Duodenal mucosa (tissue), 2 donors: ENCODE results near the gene RANBP17.

ENCODE experiments used
- H3K27ac ChIP-seq: one replicate; pipeline ENCODE4 v1.7.0; 2013; ENCODE audit warnings: low read depth, low read length
- H3K27me3 ChIP-seq, 2 donors: one replicate each; pipeline ENCODE4 v1.7.0; 2013; ENCODE audit warnings: low read length in 2 of 2, control low read depth in 1 of 2; ENCODE audit not compliant: insufficient read depth in 2 of 2, control insufficient read depth in 1 of 2
- H3K36me3 ChIP-seq, 2 donors: one replicate each; pipeline ENCODE4 v1.7.0; 2013; ENCODE audit warnings: low read length in 2 of 2, control low read depth in 1 of 2; ENCODE audit not compliant: insufficient read depth in 2 of 2, control insufficient read depth in 1 of 2
- H3K4me1 ChIP-seq, 2 donors: one replicate each; pipeline ENCODE4 v1.7.0; 2013; ENCODE audit warnings: low read length in 2 of 2, control low read depth in 1 of 2; ENCODE audit not compliant: insufficient read depth in 2 of 2, control insufficient read depth in 1 of 2
- H3K4me3 ChIP-seq, 2 donors: one replicate each; pipeline ENCODE4 v1.7.0; 2013; ENCODE audit warnings: low read length in 2 of 2, low read depth in 1 of 2
- H3K9ac ChIP-seq, 2 donors: one replicate each; pipeline ENCODE4 v1.7.0; 2013; ENCODE audit warnings: low read length in 2 of 2, low read depth in 1 of 2
- H3K9me3 ChIP-seq, 2 donors: one replicate each; pipeline ENCODE4 v1.7.0; 2013; ENCODE audit warnings: low read length in 2 of 2, control low read depth in 1 of 2; ENCODE audit not compliant: control insufficient read depth in 1 of 2

RANBP17 gene

GRCh38 chr5:171236651-171237050, 374.8 kb downstream of the RANBP17 start:
- no peak overlapping the region for H3K4me3 ChIP-seq
- H3K9ac ChIP-seq = no peak overlapping the region

DNA sequence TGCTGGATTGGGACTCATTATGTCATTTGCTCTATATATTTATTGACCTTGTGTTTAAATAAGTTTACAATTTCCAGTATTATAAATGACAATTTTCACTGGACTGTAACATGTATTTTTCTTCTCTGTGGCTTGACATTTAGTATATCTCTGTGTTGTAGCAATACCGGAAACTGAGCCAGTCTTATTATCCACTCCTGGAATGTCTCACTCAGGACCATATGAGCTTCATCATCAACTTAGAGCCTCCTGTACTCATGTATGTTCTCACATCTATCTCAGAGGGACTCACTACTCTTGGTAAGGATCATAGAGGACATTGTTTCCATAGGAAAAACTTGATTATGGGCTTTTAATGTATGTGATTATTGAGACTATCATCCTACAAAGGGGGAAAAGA, 380.7 kb downstream of the RANBP17 start:
- Histone ChIP-seq H3K36me3 (no peaks in the 10 kb centered on the region), H3K9me3 (no peaks in the 10 kb centered on the region), H3K4me3 (no peak overlapping the region), H3K9ac (no peak overlapping the region), H3K27me3 (no peaks in the 10 kb centered on the region), H3K4me1 (no peaks in the 10 kb centered on the region), H3K27ac (no peak overlapping the region)

More at GRCh38 chr5:171236651-171237050, 374.8 kb downstream of the RANBP17 start:
- Histone ChIP-seq H3K27me3 (no peaks in the 10 kb centered on the region), H3K9me3 (no peaks in the 10 kb centered on the region), H3K36me3 (no peaks in the 10 kb centered on the region), H3K27ac (no peak overlapping the region), H3K4me1 (no peaks in the 10 kb centered on the region)

GRCh38 chr5:171246231-171246630, 384.4 kb downstream of the RANBP17 start:
- Histone ChIP-seq H3K9ac (no peak overlapping the region), H3K9me3 (peaks cover 12 to 19% of the 10 kb centered on the region in 2 donors), H3K27me3 (no peaks in the 10 kb centered on the region), H3K27ac (no peak overlapping the region), H3K4me1 (no peaks in the 10 kb centered on the region), H3K36me3 (no peaks in the 10 kb centered on the region), H3K4me3 (no peak overlapping the region)

DNA sequence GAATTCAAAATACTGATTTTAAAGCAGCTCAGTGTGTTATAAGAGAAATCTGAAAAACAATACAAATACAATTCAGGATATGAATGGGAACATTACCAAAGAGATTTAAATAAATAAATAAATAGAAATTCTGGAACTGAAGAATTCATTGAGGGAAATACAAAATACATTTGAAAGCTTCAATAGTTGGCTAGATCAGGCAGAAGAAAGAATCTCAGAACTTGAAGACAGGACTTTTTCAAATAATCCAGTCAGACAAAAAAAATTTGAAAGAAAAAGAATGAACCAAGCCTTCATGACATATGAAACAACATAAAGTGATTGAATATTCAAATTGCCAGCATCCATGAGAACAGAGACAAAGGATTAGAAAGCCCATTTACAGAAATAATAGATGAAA, 387.6 kb downstream of the RANBP17 start:
- no peak overlapping the region for H3K4me3 ChIP-seq
- H3K4me1 ChIP-seq = no peaks in the 10 kb centered on the region
- peaks cover 12 to 19% of the 10 kb centered on the region in 2 donors for H3K9me3 ChIP-seq
- no peak overlapping the region for H3K9ac ChIP-seq
- H3K27me3 ChIP-seq = no peaks in the 10 kb centered on the region
- H3K27ac ChIP-seq = no peak overlapping the region
- no peaks in the 10 kb centered on the region for H3K36me3 ChIP-seq

DNA sequence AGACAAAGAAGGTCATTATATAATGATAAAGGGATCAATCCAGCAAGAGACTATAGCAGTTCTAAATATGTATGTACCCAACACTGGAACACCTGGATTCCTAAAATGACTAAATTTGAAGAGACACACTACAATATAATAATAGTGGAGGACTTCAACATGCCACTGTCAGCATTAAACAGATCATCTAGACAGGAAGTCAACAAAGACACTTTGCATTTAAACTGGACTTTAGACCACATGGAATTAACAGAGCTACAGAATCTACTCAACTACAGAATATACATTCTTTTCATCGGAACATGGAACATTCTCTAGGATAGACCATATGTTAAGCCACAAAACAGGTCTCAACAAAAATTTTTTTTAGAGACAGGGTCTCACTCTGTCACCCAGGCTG, 388.9 kb downstream of the RANBP17 start:
- Histone ChIP-seq H3K4me1 (no peaks in the 10 kb centered on the region), H3K4me3 (no peak overlapping the region), H3K36me3 (no peaks in the 10 kb centered on the region), H3K9ac (no peak overlapping the region), H3K27ac (no peak overlapping the region), H3K27me3 (no peaks in the 10 kb centered on the region), H3K9me3 (peaks cover 12 to 19% of the 10 kb centered on the region in 2 donors)

DNA sequence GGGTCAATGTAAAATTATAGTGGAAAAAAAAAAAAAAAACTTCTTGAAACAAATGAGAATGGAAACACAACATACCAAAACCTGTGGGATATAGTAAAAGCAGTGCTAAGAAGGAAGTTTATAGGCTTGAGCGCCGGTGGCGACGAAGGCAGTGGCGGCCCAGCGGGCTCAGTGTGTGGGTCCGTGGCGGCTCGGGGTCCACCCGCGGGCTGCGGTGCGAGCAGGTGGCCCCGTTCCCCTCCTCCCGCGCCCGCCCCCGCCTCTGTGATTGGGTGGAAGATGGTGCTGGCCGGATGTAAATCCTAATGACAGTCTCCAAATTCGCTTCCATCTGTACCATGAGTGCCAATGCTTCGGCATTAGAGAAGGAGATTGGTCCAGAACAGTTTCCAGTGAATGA, 389.7 kb downstream of the RANBP17 start:
- Histone ChIP-seq H3K9ac (no peak overlapping the region), H3K4me1 (no peaks in the 10 kb centered on the region), H3K36me3 (no peaks in the 10 kb centered on the region), H3K9me3 (peaks cover 12 to 19% of the 10 kb centered on the region in 2 donors), H3K27ac (no peak overlapping the region), H3K4me3 (no peak overlapping the region), H3K27me3 (no peaks in the 10 kb centered on the region)

DNA sequence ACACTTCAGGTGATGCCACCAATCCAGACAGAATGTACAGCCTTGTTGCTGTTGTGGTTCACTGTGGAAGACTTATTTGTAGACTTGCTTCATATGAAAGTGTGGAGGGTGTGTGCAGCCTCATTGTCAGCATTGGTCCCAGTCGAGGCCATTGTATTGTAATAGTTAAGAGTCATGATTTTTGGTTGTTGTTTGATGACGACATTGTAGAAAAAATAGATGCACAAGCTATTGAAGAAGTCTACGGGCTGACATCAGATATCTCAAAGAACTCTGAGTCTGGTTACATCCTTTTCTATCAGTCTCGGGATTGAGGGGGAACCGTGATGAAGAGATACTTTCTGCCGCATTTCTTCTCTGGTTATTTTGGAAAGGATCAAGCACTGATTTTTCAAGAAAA, 390.9 kb downstream of the RANBP17 start:
- H3K4me1 ChIP-seq = no peaks in the 10 kb centered on the region
- no peak overlapping the region for H3K27ac ChIP-seq
- no peaks in the 10 kb centered on the region for H3K27me3 ChIP-seq
- H3K9ac ChIP-seq = no peak overlapping the region
- H3K36me3 ChIP-seq = no peaks in the 10 kb centered on the region
- H3K4me3 ChIP-seq = no peak overlapping the region
- peaks cover 12 to 19% of the 10 kb centered on the region in 2 donors for H3K9me3 ChIP-seq

- H3K27ac ChIP-seq = no peak overlapping the region
- no peaks in the 10 kb centered on the region for H3K4me1 ChIP-seq
- no peaks in the 10 kb centered on the region for H3K9me3 ChIP-seq
- H3K36me3 ChIP-seq = no peaks in the 10 kb centered on the region
- H3K27me3 ChIP-seq = no peaks in the 10 kb centered on the region
- no peak overlapping the region for H3K4me3 ChIP-seq
- H3K9ac ChIP-seq = no peak overlapping the region
These were observed 397.1 kb downstream of the RANBP17 start for GRCh38 chr5:171258737-171259415.

GRCh38 chr5:171261361-171261760, 399.5 kb downstream of the RANBP17 start:
- Histone ChIP-seq H3K4me1 (no peaks in the 10 kb centered on the region), H3K27ac (no peak overlapping the region), H3K27me3 (no peaks in the 10 kb centered on the region), H3K9me3 (no peaks in the 10 kb centered on the region), H3K4me3 (no peak overlapping the region), H3K36me3 (no peaks in the 10 kb centered on the region), H3K9ac (no peak overlapping the region)

DNA sequence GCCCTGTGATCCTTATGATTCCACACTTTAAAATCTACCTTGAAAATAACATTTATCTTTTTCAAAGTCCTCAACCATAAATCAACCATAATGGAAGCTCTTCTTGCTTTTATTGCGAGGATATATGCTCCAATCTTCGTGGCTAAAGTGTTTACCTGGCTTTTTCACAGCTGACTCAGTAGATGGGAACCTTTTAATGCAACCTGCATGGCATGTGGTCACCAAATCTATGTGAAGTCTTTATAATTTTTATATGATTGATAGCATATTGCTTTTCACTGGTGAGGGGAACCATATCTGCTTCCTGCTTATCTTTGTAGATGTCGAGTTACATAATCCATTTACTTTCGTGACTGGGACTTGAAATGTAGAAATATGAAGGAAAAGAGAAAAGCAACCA, 400.1 kb downstream of the RANBP17 start:
- H3K4me1 ChIP-seq = no peaks in the 10 kb centered on the region
- H3K36me3 ChIP-seq = no peaks in the 10 kb centered on the region
- H3K4me3 ChIP-seq = no peak overlapping the region
- no peaks in the 10 kb centered on the region for H3K27me3 ChIP-seq
- H3K9ac ChIP-seq = no peak overlapping the region
- no peaks in the 10 kb centered on the region for H3K9me3 ChIP-seq
- H3K27ac ChIP-seq = no peak overlapping the region
